ENCODE measurements around the gene CGB8. TPM values are rescaled to one million over a fixed set of nuclear protein-coding genes. Genes with fewer than 3 reads are reported as not detected.

The CGB8 gene
- total RNA-seq, 1 donor from 2014 or later = not detected

GRCh38 chr19:49009828-49010227 lies 39.1 kb downstream of the CGB8 start:
- Mint-ChIP-seq H3K4me1 (ENCODE audit: low read depth, unreplicated experiment) (peaks cover 3% of the 10 kb centered on the region), H3K27ac (ENCODE audit: unreplicated experiment) (no peak overlapping the region), H3K27me3 (ENCODE audit: unreplicated experiment) (peaks cover 5% of the 10 kb centered on the region), H3K9me3 (ENCODE audit: unreplicated experiment) (peaks cover 2% of the 10 kb centered on the region), H3K4me3 (ENCODE audit: unreplicated experiment) (no peak overlapping the region), H3K36me3 (ENCODE audit: unreplicated experiment) (no peaks in the 10 kb centered on the region)
- DNase-seq = no peak
- TF ChIP-seq, protein P1, sequence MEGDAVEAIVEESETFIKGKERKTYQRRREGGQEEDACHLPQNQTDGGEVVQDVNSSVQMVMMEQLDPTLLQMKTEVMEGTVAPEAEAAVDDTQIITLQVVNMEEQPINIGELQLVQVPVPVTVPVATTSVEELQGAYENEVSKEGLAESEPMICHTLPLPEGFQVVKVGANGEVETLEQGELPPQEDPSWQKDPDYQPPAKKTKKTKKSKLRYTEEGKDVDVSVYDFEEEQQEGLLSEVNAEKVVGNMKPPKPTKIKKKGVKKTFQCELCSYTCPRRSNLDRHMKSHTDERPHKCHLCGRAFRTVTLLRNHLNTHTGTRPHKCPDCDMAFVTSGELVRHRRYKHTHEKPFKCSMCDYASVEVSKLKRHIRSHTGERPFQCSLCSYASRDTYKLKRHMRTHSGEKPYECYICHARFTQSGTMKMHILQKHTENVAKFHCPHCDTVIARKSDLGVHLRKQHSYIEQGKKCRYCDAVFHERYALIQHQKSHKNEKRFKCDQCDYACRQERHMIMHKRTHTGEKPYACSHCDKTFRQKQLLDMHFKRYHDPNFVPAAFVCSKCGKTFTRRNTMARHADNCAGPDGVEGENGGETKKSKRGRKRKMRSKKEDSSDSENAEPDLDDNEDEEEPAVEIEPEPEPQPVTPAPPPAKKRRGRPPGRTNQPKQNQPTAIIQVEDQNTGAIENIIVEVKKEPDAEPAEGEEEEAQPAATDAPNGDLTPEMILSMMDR (IDR thresholded peaks at IDR 0.05; ENCODE audit: partially characterized antibody, unreplicated experiment) = no peak

DNA sequence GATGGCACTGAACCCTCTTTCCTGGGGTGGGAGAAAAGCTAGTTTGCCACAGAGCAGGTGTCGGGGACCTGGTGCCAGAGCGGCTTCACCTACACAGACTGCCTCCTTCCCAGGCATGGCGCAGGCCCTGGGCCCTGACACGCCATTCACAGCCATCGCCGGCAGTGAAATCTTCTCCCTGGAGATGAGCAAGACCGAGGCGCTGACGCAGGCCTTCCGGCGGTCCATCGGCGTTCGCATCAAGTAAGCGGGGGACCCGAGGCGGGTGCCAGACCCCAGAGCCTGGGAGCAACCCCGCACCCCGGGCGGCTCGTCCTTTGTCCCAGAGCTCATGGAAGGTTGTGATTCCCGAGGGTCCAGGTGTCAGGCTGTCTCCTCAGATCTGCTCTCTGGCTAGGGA lies 42.0 kb downstream of the CGB8 start:
- peaks cover 2% of the 10 kb centered on the region for H3K9me3 Mint-ChIP-seq (ENCODE audit: unreplicated experiment)
- DNase-seq = no peak
- H3K4me1 Mint-ChIP-seq (ENCODE audit: low read depth, unreplicated experiment) = no peaks in the 10 kb centered on the region
- no peak overlapping the region for H3K4me3 Mint-ChIP-seq (ENCODE audit: unreplicated experiment)
- no peak overlapping the region for H3K27ac Mint-ChIP-seq (ENCODE audit: unreplicated experiment)
- TF ChIP-seq, protein P1 (IDR thresholded peaks at IDR 0.05; ENCODE audit: partially characterized antibody, unreplicated experiment) = no peak
- no peaks in the 10 kb centered on the region for H3K36me3 Mint-ChIP-seq (ENCODE audit: unreplicated experiment)
- peaks cover 2% of the 10 kb centered on the region for H3K27me3 Mint-ChIP-seq (ENCODE audit: unreplicated experiment)

GRCh38 chr19:49004964-49005614 lies 43.8 kb downstream of the CGB8 start:
- Mint-ChIP-seq H3K9me3 (ENCODE audit: unreplicated experiment) (peaks cover 2% of the 10 kb centered on the region), H3K27me3 (ENCODE audit: unreplicated experiment) (no peaks in the 10 kb centered on the region), H3K36me3 (ENCODE audit: unreplicated experiment) (no peaks in the 10 kb centered on the region), H3K27ac (ENCODE audit: unreplicated experiment) (no peak overlapping the region), H3K4me3 (ENCODE audit: unreplicated experiment) (no peak overlapping the region), H3K4me1 (ENCODE audit: low read depth, unreplicated experiment) (no peaks in the 10 kb centered on the region)
- TF ChIP-seq, protein P1 (IDR thresholded peaks at IDR 0.05; ENCODE audit: partially characterized antibody, unreplicated experiment) = no peak
- no peak for DNase-seq

GRCh38 chr19:49004133-49004532 lies 44.8 kb downstream of the CGB8 start:
- TF ChIP-seq, protein P1 (IDR thresholded peaks at IDR 0.05; ENCODE audit: partially characterized antibody, unreplicated experiment) = no peak
- H3K27ac Mint-ChIP-seq (ENCODE audit: unreplicated experiment) = no peak overlapping the region
- no peak overlapping the region for H3K4me3 Mint-ChIP-seq (ENCODE audit: unreplicated experiment)
- H3K27me3 Mint-ChIP-seq (ENCODE audit: unreplicated experiment) = no peaks in the 10 kb centered on the region
- H3K36me3 Mint-ChIP-seq (ENCODE audit: unreplicated experiment) = no peaks in the 10 kb centered on the region
- peaks cover 2% of the 10 kb centered on the region for H3K4me1 Mint-ChIP-seq (ENCODE audit: low read depth, unreplicated experiment)
- no peak for DNase-seq
- peaks cover 2% of the 10 kb centered on the region for H3K9me3 Mint-ChIP-seq (ENCODE audit: unreplicated experiment)

GRCh38 chr19:48999481-49000325 lies 49.2 kb downstream of the CGB8 start:
- TF ChIP-seq, protein P1 (IDR thresholded peaks at IDR 0.05; ENCODE audit: partially characterized antibody, unreplicated experiment) = peak; percentile 69
- Mint-ChIP-seq H3K4me1 (ENCODE audit: low read depth, unreplicated experiment) (peaks cover 11% of the 10 kb centered on the region), H3K9me3 (ENCODE audit: unreplicated experiment) (no peaks in the 10 kb centered on the region), H3K4me3 (ENCODE audit: unreplicated experiment) (no peak overlapping the region), H3K27me3 (ENCODE audit: unreplicated experiment) (no peaks in the 10 kb centered on the region), H3K36me3 (ENCODE audit: unreplicated experiment) (no peaks in the 10 kb centered on the region), H3K27ac (ENCODE audit: unreplicated experiment) (peak overlapping the region; percentile 38)
- DNase-seq = peak; percentile 87

Measured in glutamatergic neuron (in vitro differentiated cells).